Measurements from ENCODE around the gene WSCD1.

The WSCD1 gene

DNA sequence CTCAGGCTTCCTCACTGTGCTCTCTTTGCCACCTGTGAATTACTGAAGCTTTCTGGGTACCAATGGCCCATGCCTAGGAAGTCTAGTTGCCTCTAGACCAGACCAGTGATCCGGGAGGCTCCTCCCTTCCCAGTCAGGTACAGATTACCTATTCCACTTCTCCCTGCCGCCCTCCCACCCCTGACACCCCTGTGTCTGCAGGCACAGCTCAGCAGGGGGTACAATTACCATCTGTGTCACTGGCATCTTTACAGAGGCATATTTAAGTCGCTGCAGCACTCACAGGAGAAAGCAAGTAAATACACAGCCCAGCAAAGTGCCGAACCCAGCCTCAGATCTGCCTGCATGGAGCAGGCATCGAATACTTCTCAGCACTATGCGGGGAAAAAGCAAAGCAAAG is 5.3 kb upstream of the WSCD1 start:
- no peak for DNase-seq

DNA sequence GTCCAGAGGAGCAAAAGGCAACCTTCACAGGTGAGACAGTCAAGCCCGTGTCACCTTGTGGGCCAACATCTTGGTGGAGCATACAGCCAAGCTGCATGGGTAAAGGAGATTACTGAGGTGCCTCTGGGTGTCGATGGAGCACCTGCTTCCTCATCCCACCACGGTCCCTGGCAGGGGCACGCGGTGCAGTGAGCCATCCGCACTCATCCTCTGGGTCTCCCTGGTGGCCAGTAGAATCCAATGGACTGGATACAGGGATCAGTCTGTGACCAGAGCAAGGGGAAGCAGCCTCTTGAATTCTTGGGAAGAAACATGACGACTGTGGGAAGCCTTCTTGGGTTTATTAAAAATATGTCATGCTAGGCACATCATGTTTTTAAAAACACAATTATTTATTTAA is 4.8 kb upstream of the WSCD1 start:
- DNase-seq, result no peak

DNA sequence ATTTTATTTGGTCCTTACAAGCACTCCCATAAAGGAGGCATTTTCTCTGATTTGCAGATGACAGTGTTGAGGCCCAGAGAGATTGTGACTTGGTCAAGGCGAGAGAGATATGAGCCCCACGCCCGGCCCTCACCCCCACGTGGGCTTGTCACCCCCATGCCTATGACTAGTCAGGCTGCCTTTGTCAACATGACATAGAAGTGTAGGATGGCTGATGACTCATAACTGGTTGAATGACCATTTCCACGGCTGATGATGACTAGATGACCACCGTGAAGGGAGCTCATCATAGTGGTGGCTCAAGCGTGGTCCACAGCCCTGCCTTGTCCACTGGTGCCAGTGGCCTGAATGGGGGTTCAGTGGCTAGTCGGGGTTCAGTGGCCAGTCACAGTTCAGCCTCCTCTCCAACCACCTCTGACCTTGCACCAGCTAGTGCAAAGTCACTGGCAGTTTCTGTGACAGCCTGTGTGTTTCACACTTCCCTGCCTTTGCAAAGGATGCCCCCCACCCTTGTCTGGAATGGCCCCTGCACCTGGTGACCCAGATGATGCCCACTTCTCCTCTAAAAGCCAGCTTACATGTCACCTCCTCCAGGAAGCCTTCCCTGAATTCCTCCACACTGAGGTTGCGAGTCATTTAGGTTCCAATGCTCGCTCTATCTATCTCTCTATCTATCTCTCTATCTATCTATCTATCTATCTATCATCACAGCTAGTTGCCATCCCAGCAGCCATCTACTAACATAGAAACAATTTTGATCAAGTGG is 3.8 kb upstream of the WSCD1 start:
- DNase-seq, result no peak

GRCh38 chr17:6067060-6067459 is 3.1 kb upstream of the WSCD1 start:
- DNase-seq, result no peak

DNA sequence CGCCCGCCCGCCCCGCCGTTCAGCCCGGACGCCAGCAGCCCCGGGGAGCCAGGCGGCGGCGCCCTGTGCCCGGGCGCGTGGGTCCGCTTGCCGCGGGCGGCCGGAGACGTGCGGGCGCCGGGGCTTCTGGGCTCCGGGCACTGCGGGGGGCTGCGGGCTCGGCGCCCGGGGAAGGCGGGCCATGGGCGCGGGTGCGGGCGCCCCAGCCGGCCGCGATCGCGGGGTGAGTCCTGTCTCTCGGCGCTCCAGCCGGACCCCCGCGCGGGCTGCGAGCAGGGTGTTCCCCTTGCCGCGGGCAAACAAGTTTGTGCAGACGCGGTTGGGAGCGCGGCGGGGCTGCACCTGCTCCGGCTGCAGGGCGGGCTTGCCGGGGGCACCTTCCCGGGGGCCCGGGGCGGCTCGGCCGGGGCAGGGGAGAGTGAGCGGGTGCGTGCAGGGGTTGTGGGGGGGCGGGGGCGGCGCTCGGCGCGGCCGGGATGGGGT is 292 bp downstream of the WSCD1 start:
- no peak for DNase-seq

GRCh38 chr17:6070913-6071511 is 833 bp downstream of the WSCD1 start:
- no peak for DNase-seq

GRCh38 chr17:6071528-6072065 is 1.4 kb downstream of the WSCD1 start:
- no peak for DNase-seq

DNA sequence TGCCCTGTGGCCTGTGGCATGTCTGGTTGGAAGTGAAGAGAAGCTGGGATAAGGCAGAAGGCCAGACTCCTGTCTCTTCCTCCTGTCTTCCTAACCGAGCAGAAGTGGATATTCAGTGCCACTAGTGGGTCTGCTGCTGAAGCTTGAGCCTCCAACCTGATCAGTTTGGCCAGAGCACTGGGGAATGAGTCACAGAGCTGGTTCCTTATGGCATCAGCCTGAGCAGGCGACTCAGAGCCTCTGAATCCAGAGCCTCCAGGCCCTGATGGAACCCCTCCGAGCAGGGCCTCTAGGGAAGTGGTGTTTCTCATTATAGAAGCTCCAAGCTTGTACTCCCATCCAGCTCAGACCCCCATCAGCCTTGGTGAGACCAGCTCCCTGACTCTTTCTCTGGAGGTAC is 2.0 kb downstream of the WSCD1 start:
- DNase-seq, result no peak

DNA sequence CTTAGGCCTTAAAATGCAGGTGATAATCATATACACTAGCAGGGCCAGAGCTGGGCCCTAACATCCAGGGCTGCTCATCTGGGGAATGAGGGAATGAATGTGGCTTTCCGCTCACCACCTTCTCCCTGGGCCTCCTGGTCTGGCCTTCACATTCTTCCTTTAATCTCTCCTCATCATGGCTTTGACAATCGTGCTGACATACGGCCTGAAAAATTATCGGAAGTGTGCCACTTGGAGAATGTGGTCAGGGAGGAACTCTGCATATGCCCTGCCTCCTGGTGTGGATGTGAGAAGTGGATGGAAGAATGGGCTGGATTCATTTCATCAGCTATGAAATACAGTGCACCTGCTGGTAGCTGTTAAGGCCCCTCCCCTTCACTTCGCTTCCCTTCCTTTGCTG is 2.4 kb downstream of the WSCD1 start:
- DNase-seq, result no peak

DNA sequence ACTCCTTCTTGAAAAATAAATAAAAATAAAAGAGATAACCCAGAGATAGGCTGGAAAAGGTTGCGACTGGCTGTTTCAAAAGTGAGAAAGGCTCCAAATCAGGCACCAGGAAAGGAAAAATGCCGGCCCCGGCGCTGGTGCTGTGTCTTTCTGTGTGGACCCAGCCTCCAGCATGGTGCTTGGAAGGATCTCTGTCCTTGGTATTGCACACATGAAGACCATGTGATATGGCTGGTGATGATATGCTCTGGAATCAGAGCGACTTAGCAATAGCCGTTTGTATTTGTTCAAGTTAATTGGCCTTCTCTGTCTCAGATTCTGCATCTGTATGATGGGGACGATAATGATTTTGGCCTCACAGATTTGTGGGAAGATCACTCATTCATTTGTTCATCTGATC is 3.4 kb downstream of the WSCD1 start:
- no peak for DNase-seq

- DNase-seq, result no peak
Measured at GRCh38 chr17:6075050-6075449, 4.9 kb downstream of the WSCD1 start.

DNA sequence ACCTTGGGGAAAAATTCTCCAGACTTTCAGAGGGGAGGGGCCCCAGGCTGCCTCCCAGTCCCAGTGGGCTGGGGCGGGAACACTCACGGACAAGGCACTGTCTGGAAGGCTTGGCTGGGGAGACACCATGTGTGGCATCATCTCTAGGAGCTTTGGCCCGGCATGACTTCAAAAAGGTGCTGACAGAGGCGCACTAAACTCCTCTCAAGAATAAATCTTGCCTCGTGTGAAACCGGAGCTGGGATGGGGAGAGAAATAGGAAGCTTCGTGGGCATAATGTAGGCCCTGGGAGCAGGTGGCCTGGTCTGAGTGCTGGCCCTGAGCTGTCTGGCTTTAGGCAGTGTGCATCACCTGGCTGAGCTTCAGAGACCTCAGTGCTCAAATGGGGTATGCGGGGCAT is 5.7 kb downstream of the WSCD1 start:
- no peak for DNase-seq

DNA sequence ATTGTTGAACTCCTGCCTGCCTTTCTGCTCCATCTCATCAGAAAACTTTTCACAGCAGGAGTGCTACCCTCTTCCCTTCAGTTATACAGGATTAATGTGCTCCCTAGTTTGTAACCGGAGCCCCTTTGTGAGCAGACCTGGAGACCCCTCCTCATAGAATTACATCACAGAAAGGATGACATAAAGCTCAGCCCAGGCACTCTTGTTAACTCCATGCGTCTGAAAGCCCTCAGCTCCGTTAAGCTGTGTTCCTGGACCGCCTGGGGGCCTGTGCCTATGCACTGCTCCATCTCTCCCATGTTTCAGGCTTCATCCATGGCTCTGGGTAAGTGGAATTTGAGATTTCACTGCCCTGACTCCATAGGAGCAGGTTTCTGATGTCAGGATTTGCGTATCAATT is 7.6 kb downstream of the WSCD1 start:
- no peak for DNase-seq

DNA sequence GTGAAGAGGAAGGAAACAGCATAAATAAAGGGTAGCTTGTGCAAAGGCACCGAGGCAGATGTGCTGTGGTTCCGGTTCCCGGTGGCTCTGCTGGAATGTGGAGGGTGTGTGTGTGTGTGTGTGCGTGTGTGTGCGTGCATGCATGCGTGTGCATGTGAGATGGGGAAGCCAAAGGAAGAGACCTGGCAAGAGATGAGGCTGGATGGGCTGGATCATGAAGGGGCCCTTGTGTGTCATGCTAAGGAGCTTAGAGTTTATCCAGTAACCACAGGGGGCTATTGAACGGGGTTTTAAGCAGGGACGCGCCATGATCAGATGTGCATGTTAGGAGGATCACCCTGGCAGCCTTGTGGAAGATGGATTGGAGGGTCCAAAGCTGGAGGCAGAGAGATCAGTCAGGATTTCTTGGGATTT is 8.3 kb downstream of the WSCD1 start:
- no peak for DNase-seq

DNA sequence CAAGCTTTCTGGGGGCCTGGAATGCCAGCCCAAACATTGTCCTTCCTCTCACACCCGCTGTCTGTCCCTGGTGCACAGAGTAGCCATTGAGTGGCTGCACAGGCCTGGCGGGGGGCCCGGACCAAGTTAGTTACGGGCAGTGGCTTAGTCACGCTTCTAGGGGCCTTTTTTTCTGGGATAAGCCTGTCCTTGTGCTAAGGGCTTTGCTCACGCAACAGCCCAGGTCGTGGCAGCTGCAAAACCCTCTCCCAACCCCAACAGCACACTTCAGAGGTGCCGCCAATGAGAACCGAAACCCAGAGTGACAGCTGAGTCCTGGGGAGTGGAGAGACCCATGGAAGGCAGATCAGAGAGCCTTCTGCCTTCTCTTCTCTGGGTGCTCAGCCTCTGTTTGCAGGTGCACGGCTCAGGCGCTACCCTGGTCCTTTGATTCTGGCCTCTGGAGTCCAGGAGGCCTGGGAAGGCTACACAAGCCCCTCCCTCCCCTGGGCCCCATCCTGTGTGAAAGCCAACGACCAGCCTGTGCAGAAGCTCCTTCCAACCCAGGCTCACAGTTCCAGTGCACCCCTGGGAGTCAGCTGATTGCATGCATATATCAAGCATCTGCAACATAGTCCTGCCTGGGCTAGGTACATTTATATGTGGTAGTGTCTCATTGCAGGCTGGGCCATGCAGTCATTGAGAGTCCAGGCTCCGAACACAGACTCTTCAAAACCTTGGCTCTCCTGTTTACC is 9.1 kb downstream of the WSCD1 start:
- DNase-seq, result no peak

DNA sequence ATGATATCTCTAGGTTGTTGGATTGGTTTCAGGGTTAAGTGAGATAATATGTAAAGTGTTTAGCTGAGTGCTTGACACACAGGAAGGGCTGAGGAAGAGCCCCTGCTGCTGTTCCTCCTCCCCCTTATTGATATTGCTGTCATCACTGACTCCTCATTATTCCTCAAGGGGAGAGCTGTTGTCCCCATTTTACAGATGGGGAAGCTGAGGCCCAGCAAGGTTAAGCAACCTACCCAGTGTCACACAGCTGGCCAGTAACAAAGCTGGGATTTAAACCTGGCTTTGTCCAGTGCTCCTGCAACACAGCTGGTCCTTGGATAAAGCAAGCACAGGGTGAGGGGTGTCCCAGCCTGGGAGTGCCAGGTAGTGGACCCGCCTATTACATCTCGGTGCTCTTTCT is 9.8 kb downstream of the WSCD1 start:
- no peak for DNase-seq

GRCh38 chr17:6080711-6081430 is 10.7 kb downstream of the WSCD1 start:
- DNase-seq, result no peak

GRCh38 chr17:6082335-6082734 is 12.2 kb downstream of the WSCD1 start:
- DNase-seq, result no peak

DNA sequence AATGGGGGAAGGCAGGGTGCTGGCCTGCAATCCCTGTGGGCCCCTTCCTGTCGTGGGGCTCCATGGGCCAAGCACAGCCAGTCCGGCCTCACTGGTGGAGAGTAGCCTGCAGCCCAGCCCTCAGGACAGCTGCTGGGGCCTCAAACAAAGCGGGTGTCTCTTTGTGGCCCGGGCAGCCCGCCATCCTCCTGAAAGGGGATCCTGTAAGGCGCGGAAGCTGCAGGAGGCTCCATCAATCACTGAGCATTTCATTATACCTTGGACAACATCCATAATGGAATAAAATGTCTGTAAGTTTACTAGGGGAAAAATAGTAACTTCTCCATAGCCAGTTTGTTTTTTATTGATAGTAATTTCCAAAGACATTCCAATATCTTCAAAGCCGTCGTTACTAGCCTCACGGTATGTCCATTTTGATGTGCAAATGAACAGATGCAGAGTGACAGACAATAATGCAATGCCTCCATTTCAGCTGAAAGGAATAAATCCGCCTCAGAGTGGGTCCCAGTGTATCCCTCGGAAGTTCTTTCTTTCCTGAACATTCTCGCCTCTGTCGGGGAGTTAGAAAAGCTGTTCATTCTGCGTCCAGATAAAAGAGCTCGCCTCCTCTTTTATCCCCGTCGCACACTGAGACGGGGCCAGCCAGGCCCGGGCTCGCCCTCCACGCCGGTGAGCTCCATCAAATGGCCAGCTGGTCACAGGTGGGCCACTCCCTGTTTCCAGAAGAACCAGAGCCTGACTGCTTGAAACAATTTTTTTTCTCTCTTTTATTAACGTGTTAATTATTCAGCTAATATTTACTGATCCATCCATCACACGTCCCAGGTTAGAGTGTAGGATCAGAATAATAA is 14.4 kb downstream of the WSCD1 start:
- no peak for DNase-seq

DNA sequence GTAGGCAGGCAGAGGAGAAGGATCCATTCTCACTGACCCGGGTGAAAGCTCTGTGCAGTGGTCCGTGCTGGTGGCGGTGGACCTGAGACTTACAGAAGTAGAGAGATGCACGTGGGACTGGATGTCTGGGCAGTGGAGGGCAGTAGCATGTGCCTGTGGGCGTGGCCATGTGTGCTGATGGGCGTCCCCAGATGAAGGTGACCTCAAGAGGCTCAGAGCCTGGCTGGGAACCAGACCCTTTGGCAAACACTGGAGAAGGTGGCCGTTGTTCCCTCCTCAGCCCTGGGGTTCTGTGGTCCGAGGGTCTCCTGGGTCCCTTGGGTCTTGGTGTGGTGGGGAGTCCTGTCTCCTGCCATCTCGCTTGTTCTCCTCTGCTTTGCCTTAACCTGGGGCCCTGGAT is 15.6 kb downstream of the WSCD1 start:
- no peak for DNase-seq

DNA sequence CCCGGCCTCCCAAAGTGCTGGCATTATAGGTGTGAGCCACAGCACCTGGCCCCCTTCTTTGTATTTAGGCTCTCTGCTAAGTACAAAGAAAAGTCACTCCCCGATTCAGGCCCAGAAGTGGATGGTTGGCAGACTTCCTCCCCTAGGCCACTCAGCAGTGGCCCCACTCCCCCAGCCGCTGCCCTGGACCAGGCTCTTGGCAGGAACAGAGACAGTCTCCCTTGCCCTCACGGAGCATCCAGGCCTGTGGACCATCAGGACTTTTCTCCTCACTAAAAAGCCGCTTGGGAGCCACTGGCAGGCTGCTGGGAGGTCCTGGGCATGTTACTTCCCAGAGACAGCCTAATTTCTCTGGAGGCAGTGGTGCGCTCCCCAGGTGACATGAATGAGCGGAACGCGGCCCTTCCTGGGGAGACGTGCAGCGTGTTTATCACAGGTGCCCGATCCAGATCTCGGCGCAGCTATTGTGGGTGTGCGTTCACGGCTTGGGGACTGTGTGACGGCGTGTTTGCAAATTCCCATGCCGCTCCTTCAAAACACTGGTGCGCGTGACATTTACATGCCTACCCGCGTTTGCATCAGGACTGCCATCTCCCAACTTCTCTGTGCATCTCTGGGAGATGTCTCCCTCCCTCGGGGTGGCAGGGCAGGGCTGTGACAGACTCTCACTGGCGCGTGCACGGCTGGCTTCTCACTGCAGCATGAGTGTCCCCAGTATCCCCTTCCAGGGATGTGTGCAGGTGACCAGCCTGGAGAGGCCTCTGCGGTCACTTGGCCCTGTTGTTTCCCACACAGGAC is 16.6 kb downstream of the WSCD1 start:
- DNase-seq, result no peak

All from NCI-H2107 (cell line).